DND-41 (cell line): ENCODE results near the gene ZNF212.
"Not testable (repeated sequence)": the region's sequence is repeated elsewhere in the genome, so short reads cannot be mapped to it uniquely, and the experiment has no call there.

Experiments used
- ATAC-seq: fragments of 200-7000 bp; cut with Tn5 transposase; 3 replicates; pipeline ENCODE4 v1.9.1; 2021; ENCODE audit warnings: low read depth; ENCODE audit not compliant: insufficient read depth
- DNase-seq: peaks from one replicate; pipeline ENCODE4 v3.0.0-alpha.2; 2020
- H2AFZ ChIP-seq: 2 replicates; pipeline ENCODE4 v1.6.0; 2012; ENCODE audit warnings: low read depth, low read length
- H3K27ac ChIP-seq: 2 replicates; pipeline ENCODE4 v1.5.1; 2012; ENCODE audit warnings: low read length, inconsistent platforms
- H3K27me3 ChIP-seq: fragments of 200-600 bp; sonication (generic); 2 replicates; pipeline ENCODE4 v1.6.0; 2012; ENCODE audit warnings: low read length, mild to moderate bottlenecking, inconsistent platforms; ENCODE audit not compliant: insufficient read depth, poor library complexity
- H3K36me3 ChIP-seq: 2 replicates; pipeline ENCODE4 v1.5.1; 2012; ENCODE audit warnings: low read length, inconsistent platforms; ENCODE audit not compliant: insufficient read depth
- H3K4me1 ChIP-seq: 2 replicates; pipeline ENCODE4 v1.5.1; 2012; ENCODE audit warnings: mild to moderate bottlenecking, low read length; ENCODE audit not compliant: insufficient read depth
- H3K4me2 ChIP-seq: 2 replicates; pipeline ENCODE4 v1.6.0; 2012; ENCODE audit warnings: mild to moderate bottlenecking, moderate library complexity, low read length, inconsistent platforms; ENCODE audit not compliant: insufficient read depth
- H3K4me3 ChIP-seq, 2 experiments: fragments of 200-600 bp in 1 of 2; shearing (Covaris generic) in 1 of 2; 2 replicates each; pipeline ENCODE4 v1.5.1; 2012 to 2016; ENCODE audit warnings: inconsistent platforms in 2 of 2, low read length in 2 of 2, mild to moderate bottlenecking in 2 of 2, low read depth in 1 of 2, moderate library complexity in 1 of 2
- H3K79me2 ChIP-seq: 2 replicates; pipeline ENCODE4 v1.6.0; 2012; ENCODE audit warnings: low read length, inconsistent platforms; ENCODE audit not compliant: insufficient read depth
- H3K9ac ChIP-seq: 2 replicates; pipeline ENCODE4 v1.6.0; 2012; ENCODE audit warnings: low read depth, mild to moderate bottlenecking, inconsistent platforms, low read length, moderate library complexity
- H3K9me3 ChIP-seq: 2 replicates; pipeline ENCODE4 v1.5.1; 2012; ENCODE audit warnings: low read length, moderate library complexity, mild to moderate bottlenecking, inconsistent platforms; ENCODE audit not compliant: insufficient read depth, severe bottlenecking
- H4K20me1 ChIP-seq: 2 replicates; pipeline ENCODE4 v1.6.0; 2012; ENCODE audit warnings: low read length; ENCODE audit not compliant: insufficient read depth
- EZH2 ChIP-seq: IDR thresholded peaks from 3 replicates; pipeline ENCODE4 v1.6.1; 2012; ENCODE audit warnings: borderline replicate concordance, low read depth, mild to moderate bottlenecking, moderate library complexity, low read length, inconsistent platforms; ENCODE audit not compliant: severe bottlenecking
- TF ChIP-seq, protein P1 (sequence below): IDR thresholded peaks from 2 replicates; pipeline ENCODE4 v1.5.1; 2012; ENCODE audit warnings: borderline replicate concordance, low read length, moderate library complexity, mild to moderate bottlenecking; ENCODE audit not compliant: poor library complexity, severe bottlenecking; ENCODE audit errors: extremely low read depth

The ZNF212 gene

DNA sequence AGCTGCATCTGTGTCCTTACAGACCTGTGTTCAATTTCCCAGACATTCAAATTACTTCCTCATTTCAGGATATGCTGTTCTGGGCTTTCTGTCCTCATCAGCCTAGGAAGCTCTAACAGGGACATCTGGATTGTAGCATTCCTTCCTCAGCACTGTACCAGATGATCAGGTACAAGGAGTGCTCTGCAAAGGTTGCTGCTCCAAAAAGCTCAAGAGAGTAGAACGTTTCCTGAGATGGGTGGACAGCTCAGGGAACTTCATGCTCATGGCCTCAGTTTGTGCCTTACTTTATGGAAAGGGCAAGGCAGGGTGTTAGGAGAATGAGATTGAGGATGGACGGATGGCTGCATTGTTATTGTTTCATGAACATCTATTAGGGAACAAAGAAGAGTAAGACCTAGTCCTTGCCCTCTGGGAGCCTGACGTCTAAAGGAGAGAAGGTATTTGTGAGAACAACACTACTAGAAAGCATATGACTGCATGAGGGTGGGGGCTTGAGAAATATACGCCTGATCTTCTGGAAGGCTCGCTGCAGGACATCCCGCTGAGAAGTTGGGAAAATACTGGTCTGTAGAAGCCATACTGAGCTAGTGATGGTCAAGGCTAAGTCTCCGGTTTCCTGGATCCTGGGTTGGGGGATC lies 10.5 kb upstream of the ZNF212 start:
- H3K4me3 ChIP-seq: no peak overlapping the region
- ATAC-seq: peak; percentile 25; the same call in 2 of the 3 replicates
- peaks cover 20% of the 10 kb centered on the region for H3K36me3 ChIP-seq
- no peaks in the 10 kb centered on the region for H3K79me2 ChIP-seq
- no peak overlapping the region for H3K27ac ChIP-seq
- no peak for TF ChIP-seq EZH2
- TF ChIP-seq, protein P1, sequence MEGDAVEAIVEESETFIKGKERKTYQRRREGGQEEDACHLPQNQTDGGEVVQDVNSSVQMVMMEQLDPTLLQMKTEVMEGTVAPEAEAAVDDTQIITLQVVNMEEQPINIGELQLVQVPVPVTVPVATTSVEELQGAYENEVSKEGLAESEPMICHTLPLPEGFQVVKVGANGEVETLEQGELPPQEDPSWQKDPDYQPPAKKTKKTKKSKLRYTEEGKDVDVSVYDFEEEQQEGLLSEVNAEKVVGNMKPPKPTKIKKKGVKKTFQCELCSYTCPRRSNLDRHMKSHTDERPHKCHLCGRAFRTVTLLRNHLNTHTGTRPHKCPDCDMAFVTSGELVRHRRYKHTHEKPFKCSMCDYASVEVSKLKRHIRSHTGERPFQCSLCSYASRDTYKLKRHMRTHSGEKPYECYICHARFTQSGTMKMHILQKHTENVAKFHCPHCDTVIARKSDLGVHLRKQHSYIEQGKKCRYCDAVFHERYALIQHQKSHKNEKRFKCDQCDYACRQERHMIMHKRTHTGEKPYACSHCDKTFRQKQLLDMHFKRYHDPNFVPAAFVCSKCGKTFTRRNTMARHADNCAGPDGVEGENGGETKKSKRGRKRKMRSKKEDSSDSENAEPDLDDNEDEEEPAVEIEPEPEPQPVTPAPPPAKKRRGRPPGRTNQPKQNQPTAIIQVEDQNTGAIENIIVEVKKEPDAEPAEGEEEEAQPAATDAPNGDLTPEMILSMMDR: no peak
- H3K4me1 ChIP-seq: no peaks in the 10 kb centered on the region
- no peak overlapping the region for H3K4me2 ChIP-seq
- no peak for DNase-seq
- H3K27me3 ChIP-seq: no peaks in the 10 kb centered on the region
- H3K9me3 ChIP-seq: no peaks in the 10 kb centered on the region
- H2AFZ ChIP-seq: no peak overlapping the region
- no peak overlapping the region for H3K9ac ChIP-seq
- H4K20me1 ChIP-seq: peaks cover 6% of the 10 kb centered on the region; the same call in 1 of the 2 replicates

- Histone ChIP-seq H3K79me2 (no peaks in the 10 kb centered on the region), H4K20me1 (peaks cover 6% of the 10 kb centered on the region; the same call in 1 of the 2 replicates), H3K9ac (no peak overlapping the region), H3K27ac (no peak overlapping the region), H3K4me3 (no peak overlapping the region), H3K4me2 (no peak overlapping the region), H3K27me3 (no peaks in the 10 kb centered on the region), H3K4me1 (no peaks in the 10 kb centered on the region), H2AFZ (no peak overlapping the region), H3K9me3 (no peaks in the 10 kb centered on the region), H3K36me3 (peaks cover 15% of the 10 kb centered on the region)
- DNase-seq: no peak
- ATAC-seq: peak; percentile 42; the same call in 2 of the 3 replicates
- TF ChIP-seq EZH2: no peak
- TF ChIP-seq, protein P1: no peak
Observed at GRCh38 chr7:149229526-149229925, 9.9 kb upstream of the ZNF212 start.

DNA sequence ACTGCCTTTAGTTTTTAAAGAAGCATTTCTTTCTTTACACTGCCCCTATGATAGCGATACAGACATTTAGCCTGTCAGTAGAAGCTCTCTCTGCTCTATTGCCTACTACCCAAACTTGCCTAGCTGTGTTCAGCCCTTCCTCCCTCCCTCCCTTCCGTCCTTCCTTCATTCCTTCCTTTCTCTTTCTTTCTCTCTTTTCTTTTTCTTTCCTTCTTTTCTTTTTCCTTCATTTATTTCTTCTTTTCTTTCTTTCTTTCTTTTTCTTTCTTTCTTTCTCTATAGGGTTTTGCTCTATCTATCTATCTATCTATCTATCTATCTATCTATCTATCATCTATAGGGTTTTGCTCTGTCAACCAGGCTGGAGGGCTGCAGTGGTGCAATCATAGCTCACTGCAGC lies 7.1 kb upstream of the ZNF212 start:
- H3K9me3 ChIP-seq: no peaks in the 10 kb centered on the region

GRCh38 chr7:149233655-149234204 lies 5.7 kb upstream of the ZNF212 start:
- not testable (repeated sequence) for H3K4me1 ChIP-seq, H3K9ac ChIP-seq, H3K9me3 ChIP-seq, H3K4me2 ChIP-seq, DNase-seq, ATAC-seq, H2AFZ ChIP-seq, H3K27ac ChIP-seq, H3K4me3 ChIP-seq, H4K20me1 ChIP-seq, H3K36me3 ChIP-seq, H3K27me3 ChIP-seq, H3K79me2 ChIP-seq

More for the DNA sequence above, 7.1 kb upstream of the ZNF212 start:
- no peak overlapping the region for H3K9ac ChIP-seq
- H3K4me2 ChIP-seq: no peak overlapping the region
- no peak overlapping the region for H3K27ac ChIP-seq
- TF ChIP-seq EZH2: no peak
- H3K79me2 ChIP-seq: no peaks in the 10 kb centered on the region
- ATAC-seq: no peak
- DNase-seq: no peak
- H3K4me1 ChIP-seq: no peaks in the 10 kb centered on the region
- H2AFZ ChIP-seq: no peak overlapping the region
- no peak overlapping the region for H3K4me3 ChIP-seq
- H3K27me3 ChIP-seq: no peaks in the 10 kb centered on the region
- H4K20me1 ChIP-seq: no peaks in the 10 kb centered on the region
- H3K36me3 ChIP-seq: no peaks in the 10 kb centered on the region
